ENCODE results near the gene POU2F3. TPM values are rescaled to one million over a fixed set of nuclear protein-coding genes. Genes with fewer than 3 reads are reported as not detected.

The POU2F3 gene
- total and polyA plus RNA-seq, 2 of the 8 experiments (the other 6 are each of a cell fraction or from before 2014, with no cell fraction given): 1.0 to 2.1 TPM

DNA sequence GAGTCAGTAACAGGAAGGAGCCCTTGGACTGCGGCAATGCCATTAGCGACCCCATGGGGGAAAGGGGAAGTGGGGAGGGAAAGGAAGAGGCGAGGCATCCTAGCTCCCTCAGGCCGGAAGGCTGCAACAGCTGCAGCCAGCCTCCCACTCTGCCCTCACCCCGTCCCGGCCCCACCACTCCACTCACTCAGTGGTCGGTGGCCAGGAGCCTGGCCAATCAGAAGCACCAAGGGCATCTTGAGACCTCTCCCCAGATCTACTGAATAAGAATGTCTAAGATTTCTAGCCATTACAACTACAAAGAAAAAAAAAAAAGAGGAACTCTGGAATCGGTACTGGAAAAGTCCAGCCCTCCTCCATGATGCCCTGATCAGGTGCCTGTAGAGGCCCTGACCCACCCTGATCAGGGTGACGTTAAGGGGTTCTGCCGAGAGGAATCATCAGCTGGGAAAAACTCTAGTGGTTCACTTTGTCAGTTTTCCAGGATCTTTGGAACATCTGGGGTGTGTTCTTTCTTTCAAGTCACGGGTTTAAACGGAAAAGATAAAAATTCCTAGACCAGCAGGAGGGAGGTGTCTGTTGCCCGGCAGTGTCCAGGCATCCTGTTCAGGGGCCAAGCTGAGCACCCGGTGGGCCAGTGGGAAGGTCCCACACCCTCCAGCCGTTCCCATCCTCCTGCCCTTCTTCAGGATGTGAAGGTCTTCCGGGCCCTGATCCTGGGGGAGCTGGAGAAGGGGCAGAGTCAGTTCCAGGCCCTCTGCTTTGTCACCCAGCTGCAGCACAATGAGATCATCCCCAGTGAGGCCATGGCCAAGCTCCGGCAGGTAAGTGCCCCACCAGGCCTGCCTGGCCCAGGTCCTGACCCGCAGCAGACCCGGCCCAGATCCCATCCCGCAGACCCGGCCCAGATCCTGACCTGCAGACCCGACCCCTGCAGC lies 14.7 kb upstream of the POU2F3 start:
- Histone ChIP-seq H2BK12ac (ENCODE audit: low read depth, low read length) (no peak overlapping the region), H4K8ac (ENCODE audit: extremely low read depth, insufficient read depth, low read length) (no peak overlapping the region), H2AK5ac (ENCODE audit: low read depth, low read length) (no peak overlapping the region), H3K79me2 (ENCODE audit: control insufficient read depth in 1 of 2, insufficient read depth in 2 of 2, low read length in 2 of 2) (no peaks in the 10 kb centered on the region), H3K18ac (ENCODE audit: extremely low read depth, low read length) (no peak overlapping the region; the same call in none of the 2 replicates), H3K23me2 (ENCODE audit: low read depth, low read length) (no peaks in the 10 kb centered on the region), H3K56ac (replicated peaks; ENCODE audit: insufficient read length, low read depth, low read length) (no peak overlapping the region), H4K91ac (replicated peaks; ENCODE audit: insufficient read length, low read length) (no peak overlapping the region), H3K23ac (ENCODE audit: insufficient read length) (no peak overlapping the region), H3K9ac (replicated peaks in 1 of 4; ENCODE audit: extremely low read depth in 1 of 4, low read depth in 3 of 4, low read length in 3 of 4) (no peak overlapping the region), H3K14ac (ENCODE audit: insufficient read length) (no peak overlapping the region), H2BK15ac (ENCODE audit: low read length) (no peak overlapping the region), H4K20me1 (replicated peaks in 1 of 2; ENCODE audit: control insufficient read depth in 1 of 2, insufficient read depth in 2 of 2, low read length in 2 of 2) (no peaks in the 10 kb centered on the region), H3K4me2 (ENCODE audit: insufficient read depth in 1 of 2, low read depth in 2 of 2, low read length in 2 of 2) (no peak overlapping the region), H3K4me1 (replicated peaks in 1 of 4; ENCODE audit: control insufficient read depth in 3 of 4, insufficient read depth in 4 of 4, low read length in 3 of 4) (peaks cover 0 to 7% (median 3%) of the 10 kb centered on the region in 4 experiments; a peak in 4 of 7 replicates), H4K5ac (ENCODE audit: insufficient read length, low read depth, low read length) (no peak overlapping the region), H3K9me3 (ENCODE audit: insufficient read depth in 2 of 2, low read depth in 1 of 2, low read length in 1 of 2) (no peaks in the 10 kb centered on the region), H3K79me1 (ENCODE audit: low read depth, low read length) (no peaks in the 10 kb centered on the region), H3K4ac (replicated peaks; ENCODE audit: insufficient read length, low read depth, low read length) (no peak overlapping the region), H2AFZ (ENCODE audit: low read length) (no peak overlapping the region), H2BK20ac (ENCODE audit: low read length) (no peak overlapping the region), H2BK120ac (replicated peaks; ENCODE audit: low read depth, low read length) (no peak overlapping the region), H3K27ac (ENCODE audit: low read depth, low read length) (no peak overlapping the region), H2BK5ac (ENCODE audit: low read depth, low read length) (no peak overlapping the region), H3K36me3 (ENCODE audit: control insufficient read depth in 2 of 4, insufficient read depth in 4 of 4, low read length in 3 of 4) (no peaks in the 10 kb centered on the region), H3K27me3 (replicated peaks in 1 of 4; ENCODE audit: control insufficient read depth in 3 of 4, extremely low read depth in 1 of 4, insufficient read depth in 3 of 4, low read length in 3 of 4) (peaks cover 0 to 12% (median 3%) of the 10 kb centered on the region in 4 experiments; a peak in 3 of 7 replicates), H3K4me3 (ENCODE audit: extremely low read depth in 1 of 4, insufficient read depth in 2 of 4, low read depth in 3 of 4, low read length in 4 of 4) (no peak overlapping the region)
- TF ChIP-seq SRF (IDR thresholded peaks at IDR 0.05; ENCODE audit: low read depth, low read length) (no peak), YY1 (IDR thresholded peaks at IDR 0.05; ENCODE audit: low read depth, low read length) (no peak), SAP30 (IDR thresholded peaks at IDR 0.05; ENCODE audit: insufficient read depth, insufficient replicate concordance, low read length) (no peak), ASH2L (IDR thresholded peaks at IDR 0.05; ENCODE audit: low read length) (no peak)
- WGBS, 2 experiments (ENCODE audit: extremely low coverage in 1 of 2, insufficient coverage in 1 of 2, insufficient read length in 1 of 2, insufficient replicate concordance in 2 of 2, low coverage in 1 of 2, low lambda C conversion rate in 2 of 2, missing lambda C conversion rate in 1 of 2): 75% methylated on average over 20 of the region's 22 CpGs; no CpG with 5 or more reads in 1 of the 2 experiments
- CTCF ChIA-PET (ENCODE audit: partially characterized antibody): interaction anchor here (1.1 to 41.2 kb wide), 10 partner anchors 9 to 538 kb away, joined by 4 to 1412 read pairs (median 150); partner anchors contain the start of genes OAF and POU2F3
- POLR2A ChIA-PET (ENCODE audit: partially characterized antibody): interaction anchor here (1.1 kb wide), 1 partner anchor 11 kb away, joined by 4 read pairs; no protein-coding TSS in a partner anchor
- no peak for DNase-seq (ENCODE audit: low read depth in 1 of 2, low spot score in 2 of 2)
- no peak for FAIRE-seq
